ENCODE measurements around the gene TCL1B.

DNA sequence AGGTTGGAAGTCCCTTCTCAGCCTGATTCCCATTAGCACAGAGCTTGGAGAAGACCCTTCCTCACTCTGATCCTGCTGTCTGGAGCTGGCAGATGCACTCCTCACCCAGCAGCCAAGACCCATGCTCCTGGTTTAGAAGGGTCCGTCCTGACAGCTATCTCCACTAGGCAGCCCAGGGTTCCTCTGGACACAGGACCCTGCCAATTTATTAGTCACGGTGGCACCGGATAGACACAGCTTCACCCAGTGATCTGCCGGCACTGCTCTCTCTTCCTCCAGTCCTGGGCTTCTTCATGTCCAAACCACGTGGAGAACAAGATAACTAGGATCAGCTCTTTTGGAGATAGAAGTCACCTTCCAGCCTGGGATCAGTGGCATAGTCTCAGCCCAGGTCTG, 26.2 kb upstream of the TCL1B start:
- TF ChIP-seq POLR2AphosphoS5 (IDR thresholded peaks at IDR 0.05; ENCODE audit: low read depth, low read length) (no peak), POLR2A (IDR thresholded peaks at IDR 0.05; ENCODE audit: low read depth, low read length) (no peak), TAF1 (IDR thresholded peaks at IDR 0.05; ENCODE audit: low read depth, low read length) (no peak), POU2F2 (IDR thresholded peaks at IDR 0.05; ENCODE audit: low read depth, low read length) (no peak), SPI1 (IDR thresholded peaks at IDR 0.05; ENCODE audit: low read depth, low read length) (no peak)

Measured in GM12891 (cell line).